HepG2 (cell line): ENCODE data around the gene LYSMD3. TPM values are rescaled to one million over a fixed set of nuclear protein-coding genes. Genes with fewer than 3 reads are reported as not detected.

Experiments
- CHD2 ChIP-seq: IDR thresholded peaks from 2 replicates; pipeline ENCODE4 v1.6.1; 2011; ENCODE audit warnings: low read depth, low read length, improper control_type of control experiment
- NFYB ChIP-seq: sonication (generic); formaldehyde crosslinking; IDR thresholded peaks from 2 replicates; pipeline ENCODE4 v1.4.0; 2020; ENCODE audit warnings: missing genetic modification reagents
- ONECUT2 ChIP-seq: sonication (generic); formaldehyde crosslinking; IDR thresholded peaks from 2 replicates; pipeline ENCODE4 v1.4.0; 2020; ENCODE audit warnings: missing genetic modification reagents
- SPEN ChIP-seq: sonication (generic); formaldehyde crosslinking; IDR thresholded peaks from 2 replicates; pipeline ENCODE4 v1.5.1; 2020; ENCODE audit warnings: low read depth, mild to moderate bottlenecking, missing genetic modification reagents
- UBTF ChIP-seq: sonication (generic); formaldehyde crosslinking; IDR thresholded peaks from 2 replicates; pipeline ENCODE4 v1.4.0; 2020; ENCODE audit warnings: mild to moderate bottlenecking, missing genetic modification reagents
- ZBTB42 ChIP-seq: sonication (generic); formaldehyde crosslinking; IDR thresholded peaks from 2 replicates; pipeline ENCODE4 v1.5.0; 2020; ENCODE audit warnings: mild to moderate bottlenecking, missing genetic modification reagents
- ZNF331 ChIP-seq: sonication (generic); formaldehyde crosslinking; IDR thresholded peaks from 2 replicates; pipeline ENCODE4 v1.4.0; 2020; ENCODE audit warnings: missing genetic modification reagents
- ZNF431 ChIP-seq: sonication (generic); formaldehyde crosslinking; IDR thresholded peaks from 2 replicates; pipeline ENCODE4 v1.9.0; 2022; ENCODE audit warnings: missing genetic modification reagents, low read depth, mild to moderate bottlenecking, borderline replicate concordance
- polyA plus RNA-seq, 8 experiments: library from polyadenylated mRNA; depleted of rRNA in 3 of 8; stranded (reverse) in 7 of 8; unstranded in 1 of 8; fragments of >200 nt; fragmentation: Illumina TruSeq in 4 of 8; extraction: Trizol in 4 of 8; gene quantifications; 2 replicates each; pipeline versions ENCODE4 v1.2.1 to v1.2.3, GENCODE V29; 2011 to 2016; ENCODE audit warnings: low read depth in 4 of 8, missing spikeins in 1 of 8, mixed read lengths in 1 of 8; ENCODE audit not compliant: insufficient read depth in 1 of 8
- total RNA-seq, 5 experiments: library from RNA; depleted of rRNA; stranded (reverse); fragments of >200 nt; fragmentation: Illumina TruSeq; extraction: Trizol; gene quantifications; 2 replicates each; pipeline ENCODE4 v1.2.3, GENCODE V29; 2016; ENCODE audit warnings: low read depth in 1 of 5
- TF ChIP-seq, protein P1 (sequence below): sonication (generic); formaldehyde crosslinking; IDR thresholded peaks from 2 replicates; pipeline ENCODE4 v1.9.0; 2021; ENCODE audit warnings: mild to moderate bottlenecking, missing genetic modification reagents
- TF ChIP-seq, protein P2 (sequence below): sonication (generic); formaldehyde crosslinking; IDR thresholded peaks from 2 replicates; pipeline ENCODE4 v1.4.0; 2020; ENCODE audit warnings: mild to moderate bottlenecking, missing genetic modification reagents

Gene LYSMD3
- total and polyA plus RNA-seq, 2 of the 13 experiments (the other 11 are each of a cell fraction or from before 2014, with no cell fraction given) = 9.1 to 13.8 TPM

GRCh38 chr5:90474235-90475107, 54.9 kb downstream of the LYSMD3 start, which contains the start of the genes MBLAC2 and POLR3G (continued):
- TF ChIP-seq, protein P1, sequence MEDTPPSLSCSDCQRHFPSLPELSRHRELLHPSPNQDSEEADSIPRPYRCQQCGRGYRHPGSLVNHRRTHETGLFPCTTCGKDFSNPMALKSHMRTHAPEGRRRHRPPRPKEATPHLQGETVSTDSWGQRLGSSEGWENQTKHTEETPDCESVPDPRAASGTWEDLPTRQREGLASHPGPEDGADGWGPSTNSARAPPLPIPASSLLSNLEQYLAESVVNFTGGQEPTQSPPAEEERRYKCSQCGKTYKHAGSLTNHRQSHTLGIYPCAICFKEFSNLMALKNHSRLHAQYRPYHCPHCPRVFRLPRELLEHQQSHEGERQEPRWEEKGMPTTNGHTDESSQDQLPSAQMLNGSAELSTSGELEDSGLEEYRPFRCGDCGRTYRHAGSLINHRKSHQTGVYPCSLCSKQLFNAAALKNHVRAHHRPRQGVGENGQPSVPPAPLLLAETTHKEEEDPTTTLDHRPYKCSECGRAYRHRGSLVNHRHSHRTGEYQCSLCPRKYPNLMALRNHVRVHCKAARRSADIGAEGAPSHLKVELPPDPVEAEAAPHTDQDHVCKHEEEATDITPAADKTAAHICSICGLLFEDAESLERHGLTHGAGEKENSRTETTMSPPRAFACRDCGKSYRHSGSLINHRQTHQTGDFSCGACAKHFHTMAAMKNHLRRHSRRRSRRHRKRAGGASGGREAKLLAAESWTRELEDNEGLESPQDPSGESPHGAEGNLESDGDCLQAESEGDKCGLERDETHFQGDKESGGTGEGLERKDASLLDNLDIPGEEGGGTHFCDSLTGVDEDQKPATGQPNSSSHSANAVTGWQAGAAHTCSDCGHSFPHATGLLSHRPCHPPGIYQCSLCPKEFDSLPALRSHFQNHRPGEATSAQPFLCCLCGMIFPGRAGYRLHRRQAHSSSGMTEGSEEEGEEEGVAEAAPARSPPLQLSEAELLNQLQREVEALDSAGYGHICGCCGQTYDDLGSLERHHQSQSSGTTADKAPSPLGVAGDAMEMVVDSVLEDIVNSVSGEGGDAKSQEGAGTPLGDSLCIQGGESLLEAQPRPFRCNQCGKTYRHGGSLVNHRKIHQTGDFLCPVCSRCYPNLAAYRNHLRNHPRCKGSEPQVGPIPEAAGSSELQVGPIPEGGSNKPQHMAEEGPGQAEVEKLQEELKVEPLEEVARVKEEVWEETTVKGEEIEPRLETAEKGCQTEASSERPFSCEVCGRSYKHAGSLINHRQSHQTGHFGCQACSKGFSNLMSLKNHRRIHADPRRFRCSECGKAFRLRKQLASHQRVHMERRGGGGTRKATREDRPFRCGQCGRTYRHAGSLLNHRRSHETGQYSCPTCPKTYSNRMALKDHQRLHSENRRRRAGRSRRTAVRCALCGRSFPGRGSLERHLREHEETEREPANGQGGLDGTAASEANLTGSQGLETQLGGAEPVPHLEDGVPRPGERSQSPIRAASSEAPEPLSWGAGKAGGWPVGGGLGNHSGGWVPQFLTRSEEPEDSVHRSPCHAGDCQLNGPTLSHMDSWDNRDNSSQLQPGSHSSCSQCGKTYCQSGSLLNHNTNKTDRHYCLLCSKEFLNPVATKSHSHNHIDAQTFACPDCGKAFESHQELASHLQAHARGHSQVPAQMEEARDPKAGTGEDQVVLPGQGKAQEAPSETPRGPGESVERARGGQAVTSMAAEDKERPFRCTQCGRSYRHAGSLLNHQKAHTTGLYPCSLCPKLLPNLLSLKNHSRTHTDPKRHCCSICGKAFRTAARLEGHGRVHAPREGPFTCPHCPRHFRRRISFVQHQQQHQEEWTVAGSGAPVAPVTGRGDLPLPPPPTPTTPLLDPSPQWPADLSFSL = no peak
- TF ChIP-seq NFYB (CRISPR knock-in tag) (0 out of 2 replicates have a peak, but pooled peaks have one; percentile 36), CHD2 (peak; percentile 65), ONECUT2 (CRISPR knock-in tag) (no peak), ZBTB42 (CRISPR knock-in tag) (no peak), ZNF431 (CRISPR knock-in tag) (peak; percentile 93), SPEN (CRISPR knock-in tag) (peak; percentile 83; the same call in 1 of the 2 replicates), ZNF331 (CRISPR knock-in tag) (peak; percentile 84; the same call in 1 of the 2 replicates), UBTF (peak; percentile 94)
- TF ChIP-seq, protein P2, sequence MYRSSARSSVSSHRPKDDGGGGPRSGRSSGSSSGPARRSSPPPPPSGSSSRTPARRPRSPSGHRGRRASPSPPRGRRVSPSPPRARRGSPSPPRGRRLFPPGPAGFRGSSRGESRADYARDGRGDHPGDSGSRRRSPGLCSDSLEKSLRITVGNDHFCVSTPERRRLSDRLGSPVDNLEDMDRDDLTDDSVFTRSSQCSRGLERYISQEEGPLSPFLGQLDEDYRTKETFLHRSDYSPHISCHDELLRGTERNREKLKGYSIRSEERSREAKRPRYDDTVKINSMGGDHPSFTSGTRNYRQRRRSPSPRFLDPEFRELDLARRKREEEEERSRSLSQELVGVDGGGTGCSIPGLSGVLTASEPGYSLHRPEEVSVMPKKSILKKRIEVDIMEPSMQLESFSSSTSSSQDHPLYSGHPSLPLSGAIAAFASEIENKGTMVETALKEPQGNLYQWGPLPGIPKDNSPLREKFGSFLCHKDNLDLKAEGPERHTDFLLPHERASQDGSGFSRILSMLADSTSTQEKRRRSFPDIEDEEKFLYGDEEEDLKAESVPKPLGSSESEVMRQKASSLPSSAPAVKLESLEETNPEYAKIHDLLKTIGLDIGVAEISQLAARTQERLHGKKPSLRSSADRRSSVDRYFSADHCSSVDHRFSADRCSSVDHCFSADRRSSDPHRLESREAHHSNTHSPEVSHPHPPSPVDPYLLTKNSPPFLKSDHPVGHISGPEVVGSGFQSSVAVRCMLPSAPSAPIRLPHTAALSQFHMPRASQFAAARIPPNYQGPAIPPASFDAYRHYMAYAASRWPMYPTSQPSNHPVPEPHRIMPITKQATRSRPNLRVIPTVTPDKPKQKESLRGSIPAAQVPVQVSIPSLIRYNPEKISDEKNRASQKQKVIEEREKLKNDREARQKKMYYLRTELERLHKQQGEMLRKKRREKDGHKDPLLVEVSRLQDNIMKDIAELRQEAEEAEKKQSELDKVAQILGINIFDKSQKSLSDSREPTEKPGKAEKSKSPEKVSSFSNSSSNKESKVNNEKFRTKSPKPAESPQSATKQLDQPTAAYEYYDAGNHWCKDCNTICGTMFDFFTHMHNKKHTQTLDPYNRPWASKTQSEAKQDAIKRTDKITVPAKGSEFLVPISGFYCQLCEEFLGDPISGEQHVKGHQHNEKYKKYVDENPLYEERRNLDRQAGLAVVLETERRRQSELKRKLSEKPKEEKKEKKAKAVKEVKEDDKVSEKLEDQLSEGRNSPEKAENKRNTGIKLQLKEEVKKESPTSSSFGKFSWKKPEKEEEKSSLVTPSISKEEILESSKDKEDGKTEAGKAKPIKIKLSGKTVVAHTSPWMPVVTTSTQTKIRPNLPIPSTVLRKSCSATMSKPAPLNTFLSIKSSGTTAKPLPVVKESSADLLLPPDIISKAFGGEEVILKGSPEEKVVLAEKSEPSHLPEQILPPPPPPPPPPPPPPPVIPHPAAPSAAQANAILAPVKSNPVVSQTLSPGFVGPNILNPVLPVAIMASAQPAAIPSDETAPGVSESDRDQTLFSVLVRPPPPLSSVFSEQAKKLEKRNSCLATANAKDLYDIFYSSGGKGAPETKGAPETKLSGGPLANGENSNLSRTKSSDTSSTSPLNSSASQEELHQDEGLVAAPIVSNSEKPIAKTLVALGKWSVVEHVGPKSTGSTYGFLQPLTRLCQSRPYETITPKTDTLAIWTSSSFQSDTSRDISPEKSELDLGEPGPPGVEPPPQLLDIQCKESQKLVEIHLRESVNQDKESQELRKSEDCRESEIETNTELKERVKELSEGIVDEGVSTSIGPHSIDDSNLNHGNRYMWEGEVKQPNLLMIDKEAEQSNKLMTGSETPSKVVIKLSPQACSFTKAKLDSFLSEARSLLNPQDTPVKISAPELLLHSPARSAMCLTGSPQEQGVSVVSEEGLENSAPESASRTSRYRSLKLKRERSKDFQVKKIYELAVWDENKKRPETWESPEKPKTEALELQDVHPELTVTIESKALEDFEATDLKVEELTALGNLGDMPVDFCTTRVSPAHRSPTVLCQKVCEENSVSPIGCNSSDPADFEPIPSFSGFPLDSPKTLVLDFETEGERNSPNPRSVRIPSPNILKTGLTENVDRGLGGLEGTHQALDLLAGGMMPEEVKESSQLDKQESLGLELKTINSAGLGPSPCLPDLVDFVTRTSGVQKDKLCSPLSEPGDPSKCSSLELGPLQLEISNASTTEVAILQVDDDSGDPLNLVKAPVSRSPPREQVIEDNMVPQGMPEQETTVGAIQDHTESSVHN = no peak
